H1 (cell line): ENCODE data around the gene RAD51D. TPM values are rescaled to one million over a fixed set of nuclear protein-coding genes. Genes with fewer than 3 reads are reported as not detected.

Source experiments
- CTCF ChIA-PET: fragments of 300-600 bp; sonication (Branson Sonifier 250); formaldehyde crosslinking; loops from one replicate; lab custom pipeline; 2021; ENCODE audit not compliant: partially characterized antibody; lab: Charles Lee
- POLR2A ChIA-PET: fragments of 300-600 bp; sonication (Branson Sonifier 250); formaldehyde crosslinking; loops from one replicate; lab custom pipeline; 2021; ENCODE audit warnings: inconsistent platforms; ENCODE audit not compliant: partially characterized antibody; lab: Charles Lee
- DNase-seq, 2 experiments: peaks; one replicate each; pipeline versions ENCODE4 v3.0.0 to v3.0.0-alpha.2; 2010 to 2022; ENCODE audit warnings: low spot score in 2 of 2, low read depth in 1 of 2, mixed read lengths in 1 of 2
- FAIRE-seq: peaks from 2 replicates; lab custom pipeline; 2011; peaks lifted over from hg19 to GRCh38; lab: Jason Lieb, UNC
- H2AFZ ChIP-seq: 2 replicates; pipeline ENCODE4 v1.8.1; 2012; ENCODE audit warnings: low read length, inconsistent platforms
- H2AK5ac ChIP-seq: 2 replicates; pipeline ENCODE4 v1.6.1; 2013; ENCODE audit warnings: low read depth, low read length
- H2BK120ac ChIP-seq: replicated peaks from 2 replicates; pipeline ENCODE3; 2013; ENCODE audit warnings: low read depth, low read length, inconsistent platforms
- H2BK12ac ChIP-seq: 2 replicates; pipeline ENCODE4 v1.6.1; 2013; ENCODE audit warnings: low read depth, low read length
- H2BK15ac ChIP-seq: 2 replicates; pipeline ENCODE4 v1.6.1; 2013; ENCODE audit warnings: low read length
- H2BK20ac ChIP-seq: 2 replicates; pipeline ENCODE4 v1.6.1; 2013; ENCODE audit warnings: low read length
- H2BK5ac ChIP-seq: 2 replicates; pipeline ENCODE4 v1.6.1; 2013; ENCODE audit warnings: low read depth, low read length
- H3K14ac ChIP-seq: 2 replicates; pipeline ENCODE4 v1.6.1; 2013; ENCODE audit warnings: inconsistent platforms; ENCODE audit not compliant: insufficient read length
- H3K18ac ChIP-seq: 2 replicates; pipeline ENCODE4 v1.6.1; 2013; ENCODE audit warnings: low read length; ENCODE audit errors: extremely low read depth
- H3K23ac ChIP-seq: 2 replicates; pipeline ENCODE4 v1.6.1; 2013; ENCODE audit warnings: inconsistent platforms; ENCODE audit not compliant: insufficient read length
- H3K23me2 ChIP-seq: 2 replicates; pipeline ENCODE4 v1.6.1; 2013; ENCODE audit warnings: low read depth, low read length
- H3K27ac ChIP-seq: 2 replicates; pipeline ENCODE4 v1.6.1; 2011; ENCODE audit warnings: low read depth, low read length, inconsistent platforms
- H3K27me3 ChIP-seq, 4 experiments: replicated peaks in 1 of 4; 1 replicate in 1 of 4; 2 replicates in 3 of 4; pipeline versions ENCODE4 v1.6.1 to v1.8.1; 2011 to 2013; ENCODE audit warnings: low read length in 3 of 4, mild to moderate bottlenecking in 3 of 4, inconsistent platforms in 2 of 4, mixed read lengths in 2 of 4, moderate library complexity in 1 of 4; ENCODE audit not compliant: control insufficient read depth in 3 of 4, insufficient read depth in 3 of 4; ENCODE audit errors: extremely low read depth in 1 of 4
- H3K36me3 ChIP-seq, 4 experiments: 2 replicates each; pipeline versions ENCODE4 v1.6.1 to v1.8.1; 2011 to 2013; ENCODE audit warnings: mild to moderate bottlenecking in 4 of 4, low read length in 3 of 4, moderate library complexity in 2 of 4, control low read depth in 1 of 4, inconsistent platforms in 1 of 4; ENCODE audit not compliant: insufficient read depth in 4 of 4, control insufficient read depth in 2 of 4
- H3K4ac ChIP-seq: replicated peaks from 2 replicates; pipeline ENCODE3; 2013; ENCODE audit warnings: low read length, low read depth, mixed read lengths, inconsistent platforms; ENCODE audit not compliant: insufficient read length
- H3K4me1 ChIP-seq, 4 experiments: replicated peaks in 1 of 4; 1 replicate in 1 of 4; 2 replicates in 3 of 4; pipeline versions ENCODE4 v1.6.1 to v1.8.1; 2011 to 2013; ENCODE audit warnings: low read length in 3 of 4, inconsistent platforms in 2 of 4, mixed read lengths in 1 of 4; ENCODE audit not compliant: insufficient read depth in 4 of 4, control insufficient read depth in 3 of 4
- H3K4me2 ChIP-seq, 2 experiments: 2 replicates each; pipeline versions ENCODE4 v1.6.1 to v1.8.1; 2011 to 2013; ENCODE audit warnings: low read depth in 2 of 2, low read length in 2 of 2, control low read depth in 1 of 2, inconsistent platforms in 1 of 2, mild to moderate bottlenecking in 1 of 2; ENCODE audit not compliant: insufficient read depth in 1 of 2
- H3K4me3 ChIP-seq, 4 experiments: fragments of 200-600, 300-600 bp in 1 of 4; sonication (generic), shearing (Covaris generic), sonication (Bioruptor Twin) in 1 of 4; 2 replicates each; pipeline versions ENCODE4 v1.5.1 to v1.8.1; 2011 to 2016; ENCODE audit warnings: low read length in 4 of 4, low read depth in 3 of 4, control low read depth in 2 of 4, inconsistent platforms in 2 of 4, mild to moderate bottlenecking in 2 of 4, mixed read lengths in 1 of 4, moderate library complexity in 1 of 4; ENCODE audit not compliant: insufficient read depth in 2 of 4; ENCODE audit errors: extremely low read depth in 1 of 4
- H3K56ac ChIP-seq: replicated peaks from 2 replicates; pipeline ENCODE3; 2013; ENCODE audit warnings: low read depth, mild to moderate bottlenecking, mixed read lengths, low read length, inconsistent platforms; ENCODE audit not compliant: insufficient read length
- H3K79me1 ChIP-seq: 2 replicates; pipeline ENCODE4 v1.6.1; 2013; ENCODE audit warnings: low read depth, low read length, control low read depth
- H3K79me2 ChIP-seq, 2 experiments: 2 replicates each; pipeline versions ENCODE4 v1.6.1 to v1.8.1; 2012 to 2013; ENCODE audit warnings: low read length in 2 of 2, mild to moderate bottlenecking in 2 of 2, inconsistent platforms in 1 of 2; ENCODE audit not compliant: insufficient read depth in 2 of 2, control insufficient read depth in 1 of 2
- H3K9ac ChIP-seq, 4 experiments: replicated peaks in 1 of 4; 1 replicate in 1 of 4; 2 replicates in 3 of 4; pipeline versions ENCODE4 v1.6.1 to v1.8.1; 2011 to 2013; ENCODE audit warnings: low read depth in 3 of 4, low read length in 3 of 4, control low read depth in 2 of 4, mild to moderate bottlenecking in 2 of 4, moderate library complexity in 2 of 4, inconsistent platforms in 1 of 4; ENCODE audit errors: extremely low read depth in 1 of 4
- H3K9me3 ChIP-seq, 2 experiments: 2 replicates each; pipeline versions ENCODE4 v1.6.1 to v1.8.1; 2012 to 2013; ENCODE audit warnings: mild to moderate bottlenecking in 2 of 2, moderate library complexity in 2 of 2, control low read depth in 1 of 2, inconsistent platforms in 1 of 2, low read depth in 1 of 2, low read length in 1 of 2, mixed read lengths in 1 of 2; ENCODE audit not compliant: insufficient read depth in 2 of 2
- H4K20me1 ChIP-seq, 2 experiments: replicated peaks in 1 of 2; 2 replicates each; pipeline versions ENCODE3 to v1.8.1; 2011 to 2013; ENCODE audit warnings: inconsistent platforms in 2 of 2, low read length in 2 of 2, mild to moderate bottlenecking in 1 of 2; ENCODE audit not compliant: insufficient read depth in 2 of 2, control insufficient read depth in 1 of 2
- H4K5ac ChIP-seq: 2 replicates; pipeline ENCODE4 v1.6.1; 2013; ENCODE audit warnings: low read length, low read depth, mixed read lengths, inconsistent platforms; ENCODE audit not compliant: insufficient read length
- H4K8ac ChIP-seq: 2 replicates; pipeline ENCODE4 v1.8.0; 2013; ENCODE audit warnings: mild to moderate bottlenecking, moderate library complexity, low read length, inconsistent platforms; ENCODE audit not compliant: insufficient read depth; ENCODE audit errors: extremely low read depth
- H4K91ac ChIP-seq: replicated peaks from 2 replicates; pipeline ENCODE3; 2013; ENCODE audit warnings: low read length, mixed read lengths, inconsistent platforms; ENCODE audit not compliant: insufficient read length
- MAFK ChIP-seq: IDR thresholded peaks from 2 replicates; pipeline ENCODE4 v1.6.1; 2012; ENCODE audit warnings: low read depth, mild to moderate bottlenecking, improper control_type of control experiment, low read length
- SUZ12 ChIP-seq: fragments of 200-600 bp; sonication (generic); IDR thresholded peaks from 2 replicates; pipeline ENCODE4 v1.6.1; 2012; ENCODE audit warnings: mild to moderate bottlenecking, inconsistent platforms, low read length, moderate library complexity, mixed read lengths
- TBP ChIP-seq: IDR thresholded peaks from 2 replicates; pipeline ENCODE4 v1.6.1; 2011; ENCODE audit warnings: low read depth, low read length, improper control_type of control experiment
- USF2 ChIP-seq: IDR thresholded peaks from 2 replicates; pipeline ENCODE4 v1.6.1; 2011; ENCODE audit warnings: low read length, improper control_type of control experiment
- ZNF274 ChIP-seq: IDR thresholded peaks from 2 replicates; pipeline ENCODE4 v1.7.0; 2012; ENCODE audit warnings: low read length, borderline replicate concordance; ENCODE audit errors: extremely low read depth
- WGBS, 2 experiments: shearing (Covaris generic) in 1 of 2; methylation state at CpG; one replicate each; pipeline versions ENCODE4 v1.1.6 to v1.1.7; 2013 to 2015; ENCODE audit warnings: low lambda C conversion rate in 2 of 2, mixed read lengths in 2 of 2, inconsistent platforms in 1 of 2, low coverage in 1 of 2, missing lambda C conversion rate in 1 of 2; ENCODE audit not compliant: insufficient replicate concordance in 2 of 2, insufficient coverage in 1 of 2, insufficient read length in 1 of 2; ENCODE audit errors: extremely low coverage in 1 of 2, missing lambda C conversion rate in 1 of 2; 5-methylcytosine and 5-hydroxymethylcytosine counted together
- polyA plus RNA-seq, 7 experiments: library from polyadenylated mRNA; depleted of rRNA in 3 of 7; stranded (reverse) in 5 of 7; unstranded in 2 of 7; fragments of >200 nt in 5 of 7; fragments of 200-250 nt in 2 of 7; gene quantifications; 1 replicate in 5 of 7; 2 replicates in 1 of 7; 4 replicates in 1 of 7; pipeline versions ENCODE4 v1.2.1 to v1.2.3, GENCODE V29; 2011 to 2013; ENCODE audit warnings: missing spikeins in 2 of 7, mixed read lengths in 2 of 7
- total RNA-seq: library from RNA; stranded (reverse); fragmentation: NEBNext Ultra II Directional; extraction: Animal tissue kit (Norgen Biotek cat#: 25700); gene quantifications from 2 replicates; pipeline ENCODE4 v1.2.1, GENCODE V29; 2021

The RAD51D gene
- total and polyA plus RNA-seq, 2 of the 8 experiments (the other 6 are each of a cell fraction or from before 2014, with no cell fraction given), result 10.2 to 12.9 TPM

- no peak overlapping the region for H2BK120ac ChIP-seq
- H3K56ac ChIP-seq, result no peak overlapping the region
- H3K79me2 ChIP-seq, result no peaks in the 10 kb centered on the region
- POLR2A ChIA-PET, result no interaction called here
- H4K20me1 ChIP-seq, result no peaks in the 10 kb centered on the region
- H4K8ac ChIP-seq, result no peak overlapping the region
- no peak overlapping the region for H3K14ac ChIP-seq
- no peak overlapping the region for H3K27ac ChIP-seq
- H3K9me3 ChIP-seq, result no peaks in the 10 kb centered on the region
- H3K9ac ChIP-seq, result no peak overlapping the region
- no peak for TF ChIP-seq SUZ12
- TF ChIP-seq MAFK, result no peak
- TF ChIP-seq ZNF274, result no peak
- no peak for TF ChIP-seq TBP
- no peak for TF ChIP-seq USF2
- no peak overlapping the region for H3K4me2 ChIP-seq
- H3K4me3 ChIP-seq, result no peak overlapping the region
- H2AFZ ChIP-seq, result no peak overlapping the region
- no peak overlapping the region for H4K5ac ChIP-seq
- H3K36me3 ChIP-seq, result no peaks in the 10 kb centered on the region
- H3K18ac ChIP-seq, result no peak overlapping the region
- H3K23me2 ChIP-seq, result no peaks in the 10 kb centered on the region; the same call in 1 of the 2 replicates
- DNase-seq (no peak), FAIRE-seq (no peak)
- H2BK20ac ChIP-seq, result no peak overlapping the region
- no peak overlapping the region for H2BK5ac ChIP-seq
- no peak overlapping the region for H2BK12ac ChIP-seq
- CTCF ChIA-PET, result no interaction called here
- no peaks in the 10 kb centered on the region; the same call in 1 of the 2 replicates for H3K79me1 ChIP-seq
- no peak overlapping the region for H4K91ac ChIP-seq
- H3K27me3 ChIP-seq, result no peaks in the 10 kb centered on the region
- H3K4me1 ChIP-seq, result no peaks in the 10 kb centered on the region
- 88% methylated on average over 6 of the region's 6 CpGs; no CpG with 5 or more reads in 1 of the 2 experiments for WGBS, 2 experiments
- H3K4ac ChIP-seq, result no peak overlapping the region
- H2BK15ac ChIP-seq, result no peak overlapping the region
- H2AK5ac ChIP-seq, result no peak overlapping the region
- H3K23ac ChIP-seq, result no peak overlapping the region
These were observed 68.0 kb downstream of the RAD51D start for GRCh38 chr17:35051579-35052240.
